Ammon's horn (tissue), 1 donor: ENCODE data around the gene GAMT.
"Not testable (repeated sequence)": the region's sequence is repeated elsewhere in the genome, so short reads cannot be mapped to it uniquely, and the experiment has no call there.

Source experiments
- DNase-seq: peaks from one replicate; pipeline ENCODE4 v3.0.0-alpha.2; 2016; ENCODE audit warnings: low spot score

The GAMT gene

GRCh38 chr19:1433119-1434039 lies 32.0 kb upstream of the GAMT start:
- no peak for DNase-seq

DNA sequence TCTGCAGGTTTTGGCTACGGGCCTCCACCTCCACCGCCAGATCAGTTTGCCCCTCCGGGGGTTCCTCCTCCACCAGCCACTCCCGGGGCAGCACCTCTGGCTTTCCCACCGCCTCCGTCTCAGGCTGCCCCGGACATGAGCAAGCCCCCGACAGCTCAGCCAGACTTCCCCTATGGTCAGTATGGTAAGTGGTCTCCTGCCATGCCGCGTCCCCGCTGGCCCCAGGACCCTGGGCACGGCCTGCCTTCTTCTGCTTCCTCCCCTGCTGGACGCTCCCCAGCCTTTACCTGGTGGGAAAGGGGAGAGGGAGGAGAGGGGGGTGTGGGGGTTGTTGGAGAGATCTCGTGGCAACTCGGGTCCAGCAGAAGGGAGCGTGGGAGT lies 31.2 kb upstream of the GAMT start:
- no peak for DNase-seq

GRCh38 chr19:1431759-1432506 lies 30.6 kb upstream of the GAMT start:
- no peak for DNase-seq

DNA sequence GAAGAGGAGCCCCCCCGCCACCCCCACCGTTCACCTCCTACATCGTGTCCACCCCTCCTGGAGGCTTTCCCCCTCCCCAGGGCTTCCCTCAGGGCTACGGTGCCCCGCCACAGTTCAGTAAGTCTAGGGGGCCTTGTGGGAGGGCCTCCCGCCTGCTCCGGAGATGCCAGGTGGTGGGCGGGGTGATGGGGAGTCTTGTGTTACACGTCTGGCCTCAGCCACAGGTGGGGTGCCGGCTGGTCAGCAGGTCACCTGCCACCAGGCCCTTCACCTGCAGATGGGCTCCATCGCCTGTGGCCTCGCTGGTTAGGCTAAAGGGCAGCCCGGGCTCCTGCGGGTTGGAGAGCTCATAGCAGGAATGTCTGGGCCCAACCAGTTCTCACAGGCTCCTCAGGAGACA lies 28.9 kb upstream of the GAMT start:
- DNase-seq = no peak

DNA sequence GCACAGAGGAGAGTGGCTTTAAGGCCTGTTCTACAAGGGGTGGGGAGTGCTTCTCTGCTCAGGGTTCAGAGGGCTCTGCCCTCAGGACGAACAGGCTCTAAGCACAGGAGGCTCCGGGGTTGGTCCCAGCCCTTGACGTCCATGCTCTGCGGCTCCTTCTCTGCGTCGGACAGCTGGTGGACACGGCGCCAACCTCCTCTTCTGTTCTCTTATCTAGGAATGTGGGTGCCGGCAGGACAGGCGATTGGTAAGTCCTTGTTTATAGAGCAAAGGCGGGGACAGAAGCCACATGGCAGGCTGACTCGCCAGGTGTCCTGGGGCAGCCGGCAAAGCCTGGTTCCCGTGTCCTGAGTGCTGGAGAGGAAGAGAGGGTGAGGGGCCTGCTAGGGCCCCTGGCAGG lies 28.4 kb upstream of the GAMT start:
- no peak for DNase-seq

- DNase-seq = no peak
These were observed 27.5 kb upstream of the GAMT start for GRCh38 chr19:1428738-1429391.

DNA sequence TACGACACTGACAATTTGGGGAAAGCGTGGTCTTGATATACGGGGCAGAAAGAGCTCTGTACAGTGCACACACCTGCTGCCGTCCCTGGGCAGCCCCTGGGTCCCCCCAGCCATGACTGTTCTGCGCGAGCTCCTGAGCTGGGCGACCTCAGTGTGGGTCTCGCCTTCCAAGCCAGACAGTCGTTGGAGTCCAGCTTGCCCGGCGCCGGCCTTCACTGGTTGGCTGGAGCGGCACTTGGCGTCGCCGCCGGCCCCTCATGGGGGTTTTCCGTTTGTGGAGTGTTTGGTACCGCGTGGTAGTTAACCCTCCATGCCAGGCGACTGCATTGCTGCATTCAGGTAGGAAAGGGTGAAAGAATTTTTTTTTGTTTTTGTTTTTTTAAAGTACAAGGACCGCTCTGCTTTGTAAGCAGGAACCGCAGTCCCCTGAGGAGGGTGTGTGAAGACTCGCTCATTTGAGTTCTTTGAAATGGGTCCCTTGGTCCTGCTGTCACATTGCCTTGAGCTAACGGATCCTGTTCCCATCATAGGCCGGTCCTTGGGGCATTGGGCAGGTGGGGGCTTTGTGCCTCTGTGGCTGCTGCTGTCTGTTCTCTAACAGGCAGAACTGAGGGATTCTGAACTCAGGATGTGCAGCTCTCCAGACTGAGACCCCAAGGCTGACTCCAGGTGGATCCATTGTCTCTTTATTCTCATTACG lies 26.0 kb upstream of the GAMT start:
- DNase-seq = no peak

DNA sequence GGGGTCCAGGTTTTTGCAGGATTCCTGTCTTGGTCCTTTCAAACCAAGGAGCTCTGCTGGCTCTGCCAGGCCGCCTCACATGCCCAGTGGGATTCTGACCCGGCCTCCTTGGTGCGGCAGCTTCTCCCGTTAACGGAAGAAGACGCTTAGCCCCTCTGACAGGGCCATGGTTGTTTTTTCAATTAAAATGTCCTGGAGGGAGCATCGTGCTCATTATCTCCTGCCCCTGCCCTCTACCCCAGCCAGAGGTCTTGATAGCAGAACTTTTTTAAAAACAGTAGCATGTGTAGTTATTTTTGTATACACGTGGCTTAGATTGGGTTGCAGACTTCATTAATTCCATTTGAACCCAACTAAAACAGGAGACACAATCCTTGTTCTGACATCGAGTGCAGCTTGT lies 25.4 kb upstream of the GAMT start:
- DNase-seq = no peak

DNA sequence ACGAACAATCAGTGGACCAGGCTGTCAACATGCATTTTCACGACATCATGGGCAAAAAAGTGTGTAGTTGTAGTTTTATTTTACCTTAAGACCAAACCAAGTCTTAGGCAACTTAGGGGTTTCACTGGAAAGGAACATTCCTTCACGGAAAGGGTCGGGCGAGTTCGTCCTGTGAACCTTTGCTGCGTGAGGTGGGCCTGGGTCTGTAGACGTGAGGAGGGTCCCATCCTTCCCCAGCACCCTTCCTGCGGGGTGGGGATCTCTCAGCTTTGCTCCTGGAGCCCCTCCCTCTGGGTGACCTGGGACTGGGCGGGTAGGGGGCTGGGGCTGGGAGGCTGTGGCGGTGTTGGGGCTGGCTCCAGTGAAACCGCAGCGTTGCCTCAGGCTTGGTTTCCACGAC lies 24.6 kb upstream of the GAMT start:
- DNase-seq = no peak

DNA sequence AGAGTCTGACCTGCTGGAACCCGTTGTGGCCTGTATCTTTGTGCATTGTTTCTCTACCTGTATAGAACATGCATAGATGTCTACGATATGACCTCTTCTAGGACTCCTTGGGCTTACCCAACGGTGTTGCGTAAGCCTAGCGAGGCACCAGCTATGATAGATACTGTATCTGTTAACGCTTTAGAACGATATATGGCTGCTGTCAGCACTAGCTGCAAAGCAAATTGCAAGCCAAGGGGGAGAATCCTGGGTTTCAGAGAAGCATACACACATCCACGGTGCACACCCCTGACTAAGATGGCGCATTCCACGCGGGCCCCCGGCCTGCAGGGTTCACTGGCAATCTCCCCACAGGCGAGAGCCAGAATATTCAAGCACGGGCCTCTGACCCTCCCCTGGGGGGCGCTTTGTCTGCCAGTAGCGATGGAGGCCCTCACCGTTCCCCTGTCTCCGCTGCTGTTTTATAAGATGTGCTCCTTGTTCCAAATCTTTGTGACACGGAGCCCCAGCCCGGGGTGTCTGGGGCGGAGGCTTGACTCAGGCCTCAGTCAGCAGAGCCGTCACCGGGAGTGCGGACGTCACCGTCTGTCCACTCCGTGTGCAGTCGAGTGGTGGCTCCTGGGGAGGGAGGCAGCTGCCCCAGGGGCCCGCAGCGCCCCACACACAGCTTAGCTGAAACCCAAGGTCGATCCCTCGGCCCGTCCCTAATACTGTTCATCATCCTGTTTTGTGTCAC lies 23.9 kb upstream of the GAMT start:
- DNase-seq = no peak

GRCh38 chr19:1424192-1424955 lies 23.0 kb upstream of the GAMT start:
- no peak for DNase-seq

GRCh38 chr19:1423436-1424191 lies 22.3 kb upstream of the GAMT start:
- no peak for DNase-seq

GRCh38 chr19:1422943-1423342 lies 21.6 kb upstream of the GAMT start:
- DNase-seq = no peak

DNA sequence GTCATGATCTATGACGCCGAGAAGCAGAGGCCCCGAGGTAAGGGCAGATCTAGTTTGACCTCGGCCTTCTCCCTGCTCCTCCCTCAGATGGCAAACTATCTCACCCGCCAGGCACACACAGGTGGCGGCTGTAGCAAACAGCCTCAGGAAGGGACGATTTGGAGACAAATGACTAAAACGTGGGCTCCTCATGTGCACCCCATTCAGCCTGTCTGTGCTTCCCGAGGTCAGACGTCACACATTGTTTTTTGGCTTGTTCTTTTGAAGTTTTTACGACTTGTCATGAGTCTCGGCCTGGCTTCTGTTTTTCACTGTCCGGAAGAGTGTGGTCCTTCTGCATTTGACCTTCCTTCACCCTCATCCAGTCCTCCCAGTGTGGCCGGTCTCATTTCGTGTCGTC lies 21.0 kb upstream of the GAMT start:
- DNase-seq = no peak

- no peak for DNase-seq
These were observed 20.6 kb upstream of the GAMT start for GRCh38 chr19:1421958-1422305.

- DNase-seq = no peak
These were observed 20.0 kb upstream of the GAMT start for GRCh38 chr19:1421218-1421957.

DNA sequence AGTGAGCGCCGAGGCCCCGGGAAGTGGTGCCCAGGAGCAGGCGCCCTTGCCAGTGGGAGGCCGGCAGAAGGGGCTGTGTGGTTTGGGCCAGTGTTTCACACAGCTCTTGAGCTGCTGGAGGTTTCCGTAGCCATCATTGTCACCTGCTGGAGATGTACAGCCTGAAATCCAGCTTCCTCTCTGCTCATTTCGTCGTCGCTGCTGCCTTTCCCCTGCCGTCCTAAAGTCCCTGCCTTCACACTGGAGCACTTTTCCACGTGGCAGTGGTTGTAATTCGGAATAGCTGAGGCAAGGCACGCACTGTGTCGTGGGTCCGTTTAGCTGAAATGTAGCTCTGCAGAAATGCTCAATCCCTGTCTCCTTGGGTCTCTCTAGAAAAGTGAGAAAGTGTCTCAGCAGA lies 19.2 kb upstream of the GAMT start:
- no peak for DNase-seq

GRCh38 chr19:1420085-1420484 lies 18.7 kb upstream of the GAMT start:
- DNase-seq = not testable (repeated sequence)

DNA sequence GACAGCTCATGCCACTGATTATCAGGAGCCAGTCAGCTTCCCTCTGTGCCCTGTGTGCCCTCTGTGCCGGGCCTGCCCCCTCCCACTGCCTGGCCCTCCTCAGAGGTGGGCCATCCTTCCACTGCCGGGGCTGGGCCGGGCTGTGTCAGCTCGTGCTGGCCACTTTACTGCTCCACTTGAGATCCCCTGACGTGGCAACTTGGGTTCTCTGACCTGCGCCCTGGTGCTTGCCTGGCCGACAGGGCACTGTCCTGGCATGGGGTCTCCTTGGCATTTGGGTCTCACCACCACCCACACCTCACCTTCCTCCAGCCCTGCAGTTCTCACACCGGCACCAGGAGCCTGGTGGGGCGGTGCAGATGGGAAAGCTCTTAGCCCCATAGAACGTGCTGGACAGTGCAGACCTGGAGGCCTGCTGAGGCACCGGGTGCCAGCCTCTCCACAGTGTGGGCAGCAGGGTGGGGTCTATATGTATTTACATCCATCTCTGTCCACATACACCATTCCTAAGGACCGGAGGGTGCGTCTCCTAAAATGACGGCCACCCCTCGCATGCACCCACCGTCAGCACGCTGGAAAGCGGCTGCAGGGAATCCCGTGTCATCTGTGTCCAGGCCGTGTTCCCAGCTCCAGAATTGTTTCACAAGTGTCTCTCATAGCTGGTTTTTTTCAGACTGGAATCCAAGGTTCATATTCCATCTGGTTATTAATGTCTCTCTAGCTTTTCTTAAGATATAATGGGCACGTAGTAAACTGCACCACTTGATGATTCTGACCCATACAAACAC lies 17.8 kb upstream of the GAMT start:
- no peak for DNase-seq
